GM12878 (cell line): Measurements from ENCODE around the gene SGCD. TPM values are rescaled to one million over a fixed set of nuclear protein-coding genes. Genes with fewer than 3 reads are reported as not detected.

Experiments used
- ATAC-seq: fragments of 200-7000 bp; cut with Tn5 transposase; 3 replicates; pipeline ENCODE4 v1.9.1; 2020; ENCODE audit warnings: mild to moderate bottlenecking, moderate library complexity
- BruUV-seq: library from RNA; stranded (reverse); fragments of 400-500 nt; replicated peaks from 2 replicates; lab custom pipeline; 2021; lab: Mats Ljungman, UMichigan
- CTCF ChIA-PET: fragments of 300-600 bp; sonication (Branson Sonifier 250); formaldehyde crosslinking; extraction: SDS; loops from one replicate; lab custom pipeline; 2021; ENCODE audit warnings: inconsistent platforms; lab: Yijun Ruan, JAX
- POLR2A ChIA-PET: fragments of 350-600 bp; formaldehyde crosslinking; extraction: SDS; loops from one replicate; lab custom pipeline; 2021; ENCODE audit warnings: inconsistent platforms; lab: Charles Lee
- RAD21 ChIA-PET: fragments of 300-600 bp; sonication (Branson Sonifier 250); formaldehyde crosslinking; loops from one replicate; lab custom pipeline; 2023; ENCODE audit warnings: antibody characterized with exemption; ENCODE audit not compliant: unreplicated experiment; lab: Charles Lee
- SMC1A ChIA-PET: fragments of 300-600 bp; sonication (Branson Sonifier 250); formaldehyde crosslinking; loops from one replicate; lab custom pipeline; 2023; ENCODE audit not compliant: unreplicated experiment, uncharacterized antibody; lab: Charles Lee
- DNase-seq: peaks from one replicate; pipeline ENCODE4 v3.0.0-alpha.2; 2011; ENCODE audit warnings: low read depth, low spot score
- FAIRE-seq: peaks from 3 replicates; lab custom pipeline; 2011; peaks lifted over from hg19 to GRCh38; lab: Jason Lieb, UNC
- H2AFZ ChIP-seq: 2 replicates; pipeline ENCODE4 v1.6.0; 2011; ENCODE audit warnings: low read depth, low read length, control low read depth; ENCODE audit not compliant: control insufficient read depth
- H3K27ac ChIP-seq: 2 replicates; pipeline ENCODE4 v1.5.1; 2011; ENCODE audit warnings: control low read depth; ENCODE audit not compliant: control insufficient read depth, insufficient read depth
- H3K27me3 ChIP-seq, 2 experiments: replicated peaks in 1 of 2; 2 replicates each; pipeline versions ENCODE4 v1.6.0 to v1.6.1; 2011; ENCODE audit warnings: low read length in 1 of 2; ENCODE audit not compliant: control insufficient read depth in 2 of 2, insufficient read depth in 2 of 2
- H3K36me3 ChIP-seq, 2 experiments: 2 replicates each; pipeline ENCODE4 v1.5.1; 2011; ENCODE audit warnings: low read length in 1 of 2; ENCODE audit not compliant: control insufficient read depth in 2 of 2, insufficient read depth in 2 of 2
- H3K4me1 ChIP-seq: 2 replicates; pipeline ENCODE4 v1.6.1; 2011; ENCODE audit warnings: mild to moderate bottlenecking, low read length, moderate library complexity, mixed read lengths; ENCODE audit not compliant: control insufficient read depth, insufficient read depth
- H3K4me2 ChIP-seq: 2 replicates; pipeline ENCODE4 v1.6.0; 2011; ENCODE audit warnings: control low read depth; ENCODE audit not compliant: control insufficient read depth, insufficient read depth
- H3K4me3 ChIP-seq: fragments of 200-600 bp; sonication (generic); 2 replicates; pipeline ENCODE4 v1.5.1; 2016
- H3K79me2 ChIP-seq: 2 replicates; pipeline ENCODE4 v1.6.0; 2011; ENCODE audit warnings: low read length; ENCODE audit not compliant: control insufficient read depth, insufficient read depth
- H3K9ac ChIP-seq: 2 replicates; pipeline ENCODE4 v1.8.0; 2011; ENCODE audit warnings: low read length, control low read depth, mixed read lengths; ENCODE audit not compliant: control insufficient read depth, insufficient read depth
- H3K9me3 ChIP-seq: replicated peaks from 3 replicates; pipeline ENCODE4 v1.5.1; 2011; ENCODE audit warnings: mild to moderate bottlenecking, low read length; ENCODE audit not compliant: control insufficient read depth, insufficient read depth
- H4K20me1 ChIP-seq: 2 replicates; pipeline ENCODE4 v1.6.0; 2011; ENCODE audit not compliant: control insufficient read depth, insufficient read depth
- BCL11A ChIP-seq: IDR thresholded peaks from 2 replicates; pipeline ENCODE4 v1.6.1; 2011; ENCODE audit warnings: low read depth, low read length
- BHLHE40 ChIP-seq, 2 experiments: fragments of 450-650 bp in 1 of 2; IDR thresholded peaks; 2 replicates each; pipeline ENCODE4 v1.6.1; 2011 to 2017; ENCODE audit warnings: low read depth in 2 of 2, borderline replicate concordance in 1 of 2, improper control_type of control experiment in 1 of 2, low read length in 1 of 2, mild to moderate bottlenecking in 1 of 2
- CHD1 ChIP-seq: IDR thresholded peaks from 2 replicates; pipeline ENCODE4 v1.6.1; 2012; ENCODE audit warnings: low read depth, low read length, improper control_type of control experiment
- E4F1 ChIP-seq: fragments of 450-650 bp; IDR thresholded peaks from 2 replicates; pipeline ENCODE4 v1.6.1; 2018; ENCODE audit warnings: borderline replicate concordance, mild to moderate bottlenecking; ENCODE audit not compliant: partially characterized antibody
- GATAD2B ChIP-seq: fragments of 450-650 bp; conservative IDR thresholded peaks from 2 replicates; pipeline ENCODE4 v1.6.1; 2017; ENCODE audit warnings: low read depth, mild to moderate bottlenecking, moderate library complexity
- KLF5 ChIP-seq: fragments of 450-650 bp; IDR thresholded peaks from 2 replicates; pipeline ENCODE4 v1.6.1; 2014; ENCODE audit warnings: mild to moderate bottlenecking; ENCODE audit not compliant: partially characterized antibody
- MTA2 ChIP-seq: fragments of 450-650 bp; IDR thresholded peaks from 2 replicates; pipeline ENCODE4 v1.6.1; 2016; ENCODE audit warnings: low read depth, mild to moderate bottlenecking, moderate library complexity
- NFIC ChIP-seq: IDR thresholded peaks from 2 replicates; pipeline ENCODE4 v1.6.1; 2012; ENCODE audit warnings: low read depth, mild to moderate bottlenecking, inconsistent platforms, low read length, moderate library complexity
- PAX5 ChIP-seq: IDR thresholded peaks from 2 replicates; pipeline ENCODE4 v1.6.1; 2011; ENCODE audit warnings: low read depth, low read length, borderline replicate concordance
- YBX1 ChIP-seq: fragments of 450-650 bp; IDR thresholded peaks from 2 replicates; pipeline ENCODE4 v1.6.1; 2016; ENCODE audit warnings: antibody characterized with exemption
- ZBTB11 ChIP-seq: fragments of 450-650 bp; formaldehyde crosslinking; IDR thresholded peaks from 2 replicates; pipeline ENCODE4 v1.5.0; 2022; ENCODE audit warnings: mild to moderate bottlenecking, missing genetic modification characterization
- ZBTB40 ChIP-seq: fragments of 450-650 bp; IDR thresholded peaks from 2 replicates; pipeline ENCODE4 v1.6.1; 2016; ENCODE audit warnings: mild to moderate bottlenecking, moderate library complexity, borderline replicate concordance
- WGBS: methylation state at CpG from one replicate; pipeline ENCODE4 v1.1.6; 2016; ENCODE audit warnings: low lambda C conversion rate; ENCODE audit not compliant: insufficient replicate concordance, insufficient coverage; ENCODE audit errors: missing lambda C conversion rate; 5-methylcytosine and 5-hydroxymethylcytosine counted together
- in situ Hi-C: fragments of 300-500 bp; cut with MboI; formaldehyde crosslinking; loops from 9 replicates; pipeline ENCODE4 v1.14.3; 2018; ENCODE audit warnings: mixed read lengths
- intact Hi-C: fragments of 100-400 bp; cut with micrococcal nuclease; formaldehyde crosslinking; loops from one replicate; pipeline ENCODE4 v1.14.2; 2022; ENCODE audit not compliant: unreplicated experiment
- polyA plus RNA-seq, 11 experiments: library from polyadenylated mRNA; depleted of rRNA in 4 of 11; unstranded in 6 of 11; stranded (reverse) in 5 of 11; fragments of >200 nt; fragmentation: Nextera tagmentation in 4 of 11; fragmentation: Illumina TruSeq in 1 of 11; extraction: Ambion mirVana in 4 of 11; extraction: Trizol in 1 of 11; gene quantifications; 1 replicate in 1 of 11; 2 replicates in 10 of 11; pipeline versions ENCODE4 v1.2.1 to v1.2.3, GENCODE V29; 2011 to 2016; ENCODE audit warnings: inconsistent platforms in 2 of 11, missing spikeins in 2 of 11, low read depth in 1 of 11
- total RNA-seq, 4 experiments: library from RNA; depleted of rRNA in 3 of 4; stranded (reverse); fragments of >200 nt in 3 of 4; fragmentation: Illumina TruSeq in 1 of 4; extraction: Trizol in 1 of 4; gene quantifications; 2 replicates each; pipeline versions ENCODE4 v1.2.1 to v1.2.3, GENCODE V29; 2013 to 2021

Gene SGCD
- total and polyA plus RNA-seq, 10 of the 15 experiments (the other 5 are each of a cell fraction or from before 2014, with no cell fraction given) = 0.06 TPM; not detected in 9

- no peak for TF ChIP-seq NFIC
- TF ChIP-seq BHLHE40 (IDR thresholded peaks at IDR 0.05; ENCODE audit: borderline replicate concordance in 1 of 2, low read depth in 2 of 2, low read length in 1 of 2) = no peak
- no peak for TF ChIP-seq KLF5
- TF ChIP-seq, all 136 proteins: peak for 0
Measured at GRCh38 chr5:156411185-156411613, 84.2 kb downstream of the SGCD start (continued).

GRCh38 chr5:156411957-156412356, 85.0 kb downstream of the SGCD start:
- WGBS = 69% methylated on average over 2 of the region's 2 CpGs
- TF ChIP-seq YBX1 (no peak), ZBTB11 (CRISPR knock-in tag) (no peak), PAX5 (no peak), BCL11A (no peak), E4F1 (no peak), CHD1 (no peak), ZBTB40 (no peak), GATAD2B (no peak), MTA2 (no peak)

More at GRCh38 chr5:156411957-156412356, 85.0 kb downstream of the SGCD start:
- BruUV-seq = no TSS peak
- FAIRE-seq (no peak), ATAC-seq (no peak), DNase-seq (no peak)
- ChIA-PET SMC1A (no interaction called here), CTCF (no interaction called here), POLR2A (interaction anchor here (0.9 kb wide), 1 partner anchor 8 kb away, joined by 3 read pairs; no protein-coding TSS in a partner anchor), RAD21 (no interaction called here)
- Histone ChIP-seq H3K4me2 (no peak overlapping the region), H4K20me1 (no peaks in the 10 kb centered on the region), H3K79me2 (no peaks in the 10 kb centered on the region), H3K9me3 (no peaks in the 10 kb centered on the region), H3K27ac (no peak overlapping the region), H3K9ac (no peak overlapping the region), H2AFZ (no peak overlapping the region), H3K27me3 (no peaks in the 10 kb centered on the region), H3K4me3 (no peak overlapping the region), H3K36me3 (no peaks in the 10 kb centered on the region), H3K4me1 (no peaks in the 10 kb centered on the region)
- in situ Hi-C loops = no loop called here
- intact Hi-C loops = no loop called here
